Measurements from ENCODE around the gene TTC13.

DNA sequence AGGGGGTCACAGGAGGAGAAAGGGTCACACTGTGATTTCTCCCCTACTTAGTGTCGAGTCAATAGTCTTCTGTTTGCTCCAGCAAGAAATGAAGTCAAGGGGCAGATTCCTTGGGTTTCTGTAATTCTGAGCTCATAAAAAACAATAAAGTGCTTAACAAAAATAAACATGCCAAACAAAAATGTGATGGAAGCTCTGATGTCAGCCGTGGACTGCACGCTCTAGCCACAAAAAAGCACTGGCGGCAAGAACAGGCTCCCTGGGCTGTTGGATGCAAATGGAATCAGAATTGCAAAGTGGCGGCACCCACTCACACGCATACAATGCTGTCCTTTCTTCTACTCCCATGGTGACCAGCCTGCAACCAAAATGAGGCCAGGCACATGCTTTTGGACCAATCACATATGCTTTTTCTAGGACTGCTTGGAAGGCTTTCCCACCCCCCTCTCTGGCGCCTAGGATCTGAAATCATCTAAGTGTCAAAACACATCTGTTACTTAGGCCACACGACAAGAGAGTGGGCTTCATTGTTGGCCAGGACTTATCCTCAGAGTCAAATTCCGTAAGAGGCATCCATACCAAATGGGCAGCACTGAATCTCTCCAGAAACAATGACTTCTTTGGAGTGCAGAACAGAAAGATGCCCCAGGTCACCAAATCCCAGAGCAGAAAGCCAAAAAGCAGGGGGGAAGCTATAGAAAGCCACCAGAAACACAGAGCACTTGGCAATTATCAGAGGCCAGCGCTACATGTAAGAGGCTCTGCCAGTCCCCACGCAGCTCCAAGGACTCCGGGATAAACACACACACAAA lies 119.5 kb downstream of the TTC13 start:
- TF ChIP-seq CTCF (IDR thresholded peaks at IDR 0.05) (no peak), POLR2A (IDR thresholded peaks at IDR 0.05) (no peak), POLR2AphosphoS5 (IDR thresholded peaks at IDR 0.05) (peak in 3 of 4 donors; percentile 10 to 41 (median 29))

All from sigmoid colon (tissue), 4 donors.